Measurements from ENCODE around the gene CDCA7.
"Not testable (repeated sequence)": the region's sequence is repeated elsewhere in the genome, so short reads cannot be mapped to it uniquely, and the experiment has no call there.

The CDCA7 gene

DNA sequence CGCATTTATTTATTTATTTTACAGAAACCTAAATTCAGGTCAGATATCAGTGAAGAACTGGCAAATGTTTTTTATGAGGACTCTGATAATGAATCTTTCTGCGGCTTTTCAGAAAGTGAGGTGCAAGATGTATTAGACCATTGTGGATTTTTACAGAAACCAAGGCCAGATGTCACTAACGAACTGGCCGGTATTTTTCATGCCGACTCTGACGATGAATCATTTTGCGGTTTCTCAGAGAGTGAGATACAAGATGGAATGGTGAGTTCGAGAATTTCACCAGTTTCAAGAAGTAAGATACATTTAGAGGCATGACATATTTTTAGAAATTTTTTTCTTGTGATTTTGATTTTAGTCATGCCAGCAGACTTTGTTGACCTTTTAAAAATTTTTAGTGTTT is 4.6 kb downstream of the CDCA7 start:
- no peak for DNase-seq

DNA sequence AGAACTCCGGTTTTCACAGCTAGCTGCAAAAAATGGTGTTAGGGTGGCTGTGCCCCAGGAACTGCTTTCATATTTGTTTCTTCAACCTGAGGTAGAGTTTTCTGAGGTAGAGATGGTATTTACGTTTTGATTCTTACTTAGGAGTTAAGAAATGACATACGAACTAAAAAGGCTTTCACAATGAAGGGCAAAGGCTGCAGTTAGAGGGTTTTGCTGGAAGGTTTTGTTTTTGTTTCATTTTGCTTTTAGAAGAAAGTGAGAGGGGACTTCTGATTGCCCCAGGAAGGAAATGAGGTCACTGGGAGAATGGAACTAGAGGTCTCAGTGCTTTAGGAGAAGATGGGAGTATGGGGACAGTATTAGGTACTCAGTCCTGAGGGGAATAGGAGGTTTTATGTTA is 15.5 kb downstream of the CDCA7 start:
- DNase-seq: no peak

- DNase-seq: no peak
Observed at GRCh38 chr2:173371023-173371422, 16.4 kb downstream of the CDCA7 start.

GRCh38 chr2:173373290-173373689 is 18.6 kb downstream of the CDCA7 start:
- DNase-seq: no peak

GRCh38 chr2:173374634-173375033 is 20.0 kb downstream of the CDCA7 start:
- no peak for DNase-seq

- DNase-seq: not testable (repeated sequence)
Observed at GRCh38 chr2:173385534-173385933, 30.9 kb downstream of the CDCA7 start.

DNA sequence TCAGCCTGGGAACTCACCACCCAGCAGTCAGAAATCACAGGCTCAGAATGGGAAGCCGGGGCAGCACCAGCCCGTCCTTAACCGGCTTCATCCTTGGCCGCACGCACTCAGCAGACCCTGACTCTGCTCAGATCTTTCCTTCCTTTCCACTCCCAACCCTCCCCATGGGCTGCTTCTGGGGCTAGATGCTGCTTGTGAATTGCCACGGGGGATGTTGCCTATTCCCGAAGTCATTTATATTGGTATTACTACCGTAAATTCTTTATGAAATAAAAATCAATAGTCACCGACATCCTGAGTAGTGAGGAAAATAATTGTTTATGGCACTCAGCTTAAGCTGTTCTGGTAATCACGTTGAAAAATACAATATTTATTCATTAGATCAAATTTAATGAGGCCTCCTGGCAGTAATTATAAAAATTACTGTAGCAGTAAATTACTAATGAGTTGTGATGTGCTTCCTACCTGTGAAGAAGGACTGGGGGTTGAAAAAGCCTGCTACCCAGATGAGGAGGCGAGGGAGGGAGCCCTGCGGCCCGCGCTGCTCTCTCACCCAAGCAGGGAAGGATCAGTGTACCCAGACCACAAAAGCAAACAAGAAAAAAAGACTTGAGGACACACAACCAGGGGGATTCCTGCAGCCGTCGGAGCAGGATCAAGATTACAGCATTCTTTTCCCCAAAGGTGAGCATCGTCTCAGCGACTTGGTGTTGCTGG is 31.5 kb downstream of the CDCA7 start:
- DNase-seq: no peak

DNA sequence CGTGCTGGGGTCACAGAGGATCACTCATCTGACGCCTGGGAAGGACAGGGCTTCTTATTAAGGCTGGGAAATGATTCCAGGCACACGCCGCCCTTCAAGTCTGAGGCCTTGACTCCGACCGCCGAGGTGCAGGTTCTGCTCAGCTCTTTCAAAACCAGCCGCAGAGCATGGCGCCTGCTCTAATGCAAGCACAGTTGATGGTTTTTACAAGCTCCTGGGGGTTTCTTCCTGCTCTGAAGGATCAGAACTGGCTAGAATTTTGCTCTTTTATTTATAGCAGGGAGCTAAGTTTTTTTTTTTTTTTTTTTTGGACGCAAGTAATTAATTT is 32.0 kb downstream of the CDCA7 start:
- DNase-seq: no peak

GRCh38 chr2:173387079-173387478 is 32.4 kb downstream of the CDCA7 start:
- DNase-seq: no peak

DNA sequence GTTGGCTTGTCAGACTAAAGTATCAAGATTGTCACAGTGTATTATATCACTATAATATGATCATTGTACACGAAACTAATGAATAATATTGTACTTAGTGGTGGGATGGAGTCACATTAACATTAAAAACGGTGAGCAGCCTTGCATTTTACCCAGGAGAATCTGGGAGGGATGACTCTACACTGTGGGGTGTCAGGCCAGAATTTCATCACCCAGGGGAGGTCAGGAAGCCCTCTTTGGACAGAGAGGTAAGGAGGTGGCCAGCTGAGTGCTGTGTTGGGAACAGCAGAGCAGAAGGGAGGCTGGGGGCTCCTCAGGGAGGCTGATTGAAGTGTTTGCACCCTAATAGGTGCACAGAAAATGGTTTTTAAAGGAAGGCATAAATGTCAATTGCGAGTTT is 33.0 kb downstream of the CDCA7 start:
- DNase-seq: no peak

DNA sequence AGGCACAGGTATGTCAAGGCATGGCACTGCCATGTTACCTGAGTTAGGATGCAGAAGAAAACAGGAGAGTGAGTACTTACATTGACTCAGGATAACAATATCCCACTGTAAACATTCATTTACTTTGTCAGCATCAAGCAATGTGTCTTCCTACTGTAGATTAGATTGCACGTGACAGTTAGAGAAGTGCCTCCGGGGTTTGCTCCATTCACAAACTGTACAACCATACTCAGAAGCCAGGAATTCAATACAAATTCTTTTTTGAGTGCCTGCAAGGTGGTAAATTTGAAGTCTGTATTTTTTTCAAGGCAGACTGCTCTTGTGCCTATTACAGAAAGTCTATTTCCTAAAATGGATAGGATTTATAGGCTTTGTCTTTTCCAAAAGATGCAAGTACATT is 34.1 kb downstream of the CDCA7 start:
- DNase-seq: no peak

GRCh38 chr2:173390036-173390435 is 35.4 kb downstream of the CDCA7 start:
- no peak for DNase-seq

- no peak for DNase-seq
Observed at GRCh38 chr2:173392731-173393130, 38.1 kb downstream of the CDCA7 start.

DNA sequence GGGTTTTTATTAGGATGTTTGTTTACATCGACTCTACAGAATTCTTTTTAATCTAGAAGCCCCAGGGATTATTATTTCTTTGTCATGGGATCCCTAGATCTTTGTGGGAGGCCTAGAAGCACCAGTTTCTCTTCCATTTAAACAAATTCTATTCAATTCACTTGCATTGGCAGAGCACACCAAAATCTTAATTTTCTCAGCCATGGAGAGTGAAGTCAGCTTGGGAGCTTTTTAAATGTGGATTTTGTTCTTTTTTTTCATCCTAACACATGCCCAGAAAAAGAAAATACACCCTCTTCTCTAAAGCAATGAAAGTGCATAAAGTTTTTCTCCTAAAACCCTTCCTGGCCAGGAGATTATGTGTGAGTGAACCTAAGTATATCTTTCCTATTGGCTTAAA is 38.5 kb downstream of the CDCA7 start:
- DNase-seq: no peak

DNA sequence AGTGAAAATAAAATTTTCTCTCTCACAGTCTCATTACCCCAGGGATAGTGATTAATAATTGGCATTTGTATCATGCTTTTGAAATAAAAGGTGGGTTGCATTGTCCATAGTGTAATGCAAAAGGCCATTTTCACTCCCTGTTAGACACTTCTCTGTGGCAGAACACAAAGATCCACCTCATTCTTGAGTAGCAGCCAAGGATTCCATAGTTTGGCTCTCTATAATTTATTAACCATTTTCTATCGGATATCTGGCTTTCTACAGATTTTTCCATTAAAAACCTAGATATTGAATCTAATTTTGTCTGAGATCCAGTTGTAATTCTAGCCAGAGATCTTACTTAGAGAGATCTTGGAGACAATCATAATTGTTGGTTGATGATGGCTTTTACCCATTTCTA is 39.0 kb downstream of the CDCA7 start:
- DNase-seq: no peak

GRCh38 chr2:173394091-173394974 is 39.7 kb downstream of the CDCA7 start:
- no peak for DNase-seq

DNA sequence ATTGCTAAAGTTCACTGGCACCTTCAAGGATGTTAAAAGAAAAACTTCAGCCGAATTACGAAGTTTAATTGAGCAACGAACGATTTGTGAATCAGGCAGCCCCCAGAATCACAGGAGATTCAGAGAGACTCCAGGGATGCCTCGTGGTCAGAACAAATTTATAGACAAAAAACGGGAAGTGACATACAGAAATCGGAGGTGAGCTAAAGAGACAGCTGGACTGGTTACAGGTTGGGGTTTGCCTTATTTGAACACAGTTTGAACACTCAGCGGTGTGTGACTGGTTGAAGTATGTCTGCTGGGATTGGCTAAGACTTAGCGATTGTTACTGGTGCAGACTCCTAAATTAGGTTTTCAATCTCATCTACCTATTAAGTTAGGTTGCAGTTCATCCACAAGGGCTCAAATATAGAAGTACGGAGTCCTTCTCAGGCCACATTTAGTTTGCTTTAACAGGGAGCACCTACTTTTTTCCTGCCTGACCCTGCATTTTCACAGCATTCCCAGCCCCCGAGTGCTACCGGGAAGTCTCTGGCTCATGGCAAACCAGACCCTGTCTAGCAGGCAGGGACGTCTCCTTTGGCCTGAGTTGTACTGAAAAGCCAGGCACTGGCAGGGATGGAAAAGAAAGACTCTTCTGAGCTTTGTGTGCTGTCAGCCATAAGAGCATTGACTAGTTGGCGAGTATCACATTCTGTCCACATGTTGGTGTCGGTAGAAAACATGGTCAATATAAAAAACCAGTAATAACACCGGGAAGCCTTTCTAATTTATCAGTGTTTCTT is 41.1 kb downstream of the CDCA7 start:
- DNase-seq: no peak

DNA sequence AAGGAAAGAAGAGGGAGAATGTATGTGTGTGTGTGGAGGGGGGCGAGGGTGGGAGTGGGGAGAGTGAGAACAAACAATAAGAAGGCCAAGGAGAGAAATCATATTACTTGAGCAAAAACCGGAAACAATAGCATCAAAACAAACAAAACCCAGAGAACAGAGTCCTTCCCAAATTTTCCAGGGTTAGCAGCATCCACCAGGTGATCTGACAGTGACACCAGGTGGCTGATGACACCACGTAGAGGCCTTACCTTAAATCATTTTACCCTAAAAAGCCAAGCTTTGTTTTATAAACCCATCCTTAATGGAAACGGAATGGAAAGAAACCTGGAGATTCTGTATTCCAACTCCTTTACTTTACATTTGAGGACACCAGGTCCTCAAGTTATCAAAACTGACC is 42.9 kb downstream of the CDCA7 start:
- DNase-seq: no peak

DNA sequence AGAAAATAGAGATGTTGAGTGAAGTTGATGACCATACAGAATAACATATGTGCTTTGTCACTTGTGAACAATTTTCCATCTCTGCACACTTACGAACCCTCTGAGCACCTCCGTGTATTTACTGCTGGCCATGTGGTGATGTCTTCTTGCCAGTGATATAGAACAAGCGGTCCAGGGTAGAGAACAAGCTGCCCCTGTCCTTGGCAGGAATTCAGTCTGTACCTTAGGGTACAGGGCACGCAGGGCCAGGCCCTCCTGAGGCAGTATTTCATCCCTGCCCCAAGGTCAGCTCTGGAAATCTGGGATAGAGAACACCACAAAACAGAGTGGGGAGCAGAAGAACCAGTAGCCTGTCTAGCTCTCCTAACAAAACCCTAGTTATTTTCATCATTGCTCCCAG is 44.6 kb downstream of the CDCA7 start:
- no peak for DNase-seq

DNA sequence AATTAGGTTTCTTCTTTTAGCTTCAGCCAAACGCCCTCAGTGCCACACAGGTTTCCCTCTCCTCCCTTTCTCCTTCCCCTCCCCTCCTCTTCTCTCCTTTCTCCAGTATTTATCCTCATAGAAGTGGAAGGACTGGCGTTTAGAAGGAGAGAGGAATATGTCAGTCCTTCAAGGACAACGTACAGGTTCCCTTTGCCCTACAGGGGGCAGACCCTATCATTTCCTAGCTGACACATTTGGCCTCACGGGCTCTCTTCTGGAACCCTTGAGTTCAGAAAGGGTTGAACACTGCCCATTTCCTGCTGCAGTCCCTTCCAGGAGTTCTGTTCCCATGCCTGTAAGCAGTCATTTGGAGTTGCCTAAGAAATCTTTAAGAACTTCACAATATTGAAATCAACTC is 46.1 kb downstream of the CDCA7 start:
- no peak for DNase-seq

DNA sequence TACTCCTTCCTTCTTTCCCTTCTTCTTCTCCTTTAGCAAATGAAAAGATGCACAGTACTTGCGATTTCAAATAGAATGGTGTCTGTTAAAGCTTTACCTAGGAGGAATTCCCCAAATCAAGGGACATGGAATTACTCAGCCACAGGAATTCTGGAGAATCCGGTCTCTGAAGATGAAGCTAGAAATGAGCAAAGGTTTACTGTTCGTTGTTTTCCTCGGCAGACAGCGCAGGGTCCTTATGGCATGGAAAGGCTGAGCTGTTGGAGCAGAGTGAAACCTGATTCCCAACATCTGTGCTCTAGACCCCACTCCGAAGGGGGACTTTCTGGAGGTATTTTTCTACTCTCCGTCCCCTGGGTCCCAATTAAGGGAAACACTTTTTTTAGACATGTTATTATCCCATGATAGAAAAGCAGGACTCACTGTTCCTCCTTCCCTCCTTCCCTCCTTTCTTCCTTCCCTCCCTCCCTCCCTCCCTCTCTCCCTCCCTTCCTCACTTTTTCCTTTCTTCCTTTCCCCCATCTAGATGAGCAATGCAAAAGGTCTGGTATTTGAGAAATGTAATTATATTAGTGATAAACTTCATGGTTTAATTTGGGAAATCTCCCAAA is 47.1 kb downstream of the CDCA7 start:
- no peak for DNase-seq

DNA sequence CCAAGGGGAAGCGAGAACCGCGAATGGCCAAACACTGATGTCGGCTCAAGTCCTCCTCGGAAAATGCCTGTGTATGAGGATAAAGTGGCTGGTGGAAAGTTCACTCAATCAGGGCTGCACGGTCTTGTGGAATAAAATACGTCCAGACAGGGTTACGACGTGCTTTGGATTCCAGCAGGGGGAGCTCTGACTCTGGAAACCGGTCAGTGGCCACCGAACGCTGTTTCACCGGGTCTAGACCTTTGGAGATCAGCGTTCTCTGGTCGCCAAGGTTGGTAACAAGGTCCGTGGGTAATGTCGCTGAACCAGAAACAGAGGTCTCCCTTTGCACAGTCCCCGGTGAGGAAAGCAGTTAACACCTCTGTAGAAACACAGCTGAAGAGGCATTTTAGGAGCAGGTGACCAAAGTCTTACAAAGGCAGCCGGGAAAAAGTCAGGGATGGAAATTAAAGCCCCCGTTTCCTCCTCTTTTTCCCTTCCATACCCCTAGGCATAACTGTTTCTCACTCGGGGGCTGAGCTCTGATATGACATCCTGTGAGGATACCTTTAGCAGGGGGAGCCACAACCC is 47.8 kb downstream of the CDCA7 start:
- peak; percentile 66 for DNase-seq

Data from activated T-cell treated with anti-CD3 and anti-CD28 coated beads, Interleukin-2, amount 50 U/mL, for 1 hour (primary cell).